Ascending aorta (tissue), 2 donors: ENCODE data around the gene COQ7. TPM values are rescaled to one million over a fixed set of nuclear protein-coding genes. Genes with fewer than 3 reads are reported as not detected.

Source experiments
- DNase-seq, 2 donors: peaks; one replicate each; pipeline ENCODE4 v3.0.0-alpha.2; 2019; ENCODE audit warnings: low spot score in 2 of 2
- H3K27ac ChIP-seq, 2 donors: fragments of 200-600 bp; sonication (generic); one replicate each; pipeline ENCODE4 v1.5.1; 2016 to 2017; ENCODE audit warnings: mild to moderate bottlenecking in 1 of 2
- H3K27me3 ChIP-seq: fragments of 200-600 bp; sonication (generic); one replicate; pipeline ENCODE4 v1.5.1; 2017
- H3K36me3 ChIP-seq, 2 donors: fragments of 200-600 bp; sonication (generic); one replicate each; pipeline ENCODE4 v1.5.1; 2016
- H3K4me1 ChIP-seq, 2 donors: fragments of 200-600 bp; sonication (generic); one replicate each; pipeline ENCODE4 v1.5.1; 2016 to 2017; ENCODE audit warnings: mild to moderate bottlenecking in 1 of 2
- H3K4me3 ChIP-seq, 2 donors: fragments of 200-600 bp; sonication (generic); one replicate each; pipeline ENCODE4 v1.5.1; 2016 to 2017; ENCODE audit warnings: mild to moderate bottlenecking in 1 of 2
- H3K9me3 ChIP-seq, 2 donors: fragments of 200-600 bp; sonication (generic); one replicate each; pipeline ENCODE4 v1.5.1; 2016
- intact Hi-C: fragments of 100-400 bp; cut with DNase I; formaldehyde crosslinking; loops from one replicate; pipeline ENCODE4 v1.15.1; 2023
- total RNA-seq: library from RNA; depleted of rRNA; stranded (reverse); fragments of >200 nt; gene quantifications from one replicate; pipeline ENCODE4 v1.1.0, GENCODE V29; 2016
- TF ChIP-seq, protein P1 (sequence below), 3 experiments: fragments of 200-600 bp in 2 of 3; fragments of 450-650 bp in 1 of 3; sonication (generic) in 2 of 3; IDR thresholded peaks; one replicate each; pipeline ENCODE4 v1.5.1; 2016 to 2019; ENCODE audit warnings: antibody characterized with exemption in 3 of 3, mild to moderate bottlenecking in 1 of 3, moderate library complexity in 1 of 3

Gene COQ7
- 3.1 TPM for total RNA-seq

DNA sequence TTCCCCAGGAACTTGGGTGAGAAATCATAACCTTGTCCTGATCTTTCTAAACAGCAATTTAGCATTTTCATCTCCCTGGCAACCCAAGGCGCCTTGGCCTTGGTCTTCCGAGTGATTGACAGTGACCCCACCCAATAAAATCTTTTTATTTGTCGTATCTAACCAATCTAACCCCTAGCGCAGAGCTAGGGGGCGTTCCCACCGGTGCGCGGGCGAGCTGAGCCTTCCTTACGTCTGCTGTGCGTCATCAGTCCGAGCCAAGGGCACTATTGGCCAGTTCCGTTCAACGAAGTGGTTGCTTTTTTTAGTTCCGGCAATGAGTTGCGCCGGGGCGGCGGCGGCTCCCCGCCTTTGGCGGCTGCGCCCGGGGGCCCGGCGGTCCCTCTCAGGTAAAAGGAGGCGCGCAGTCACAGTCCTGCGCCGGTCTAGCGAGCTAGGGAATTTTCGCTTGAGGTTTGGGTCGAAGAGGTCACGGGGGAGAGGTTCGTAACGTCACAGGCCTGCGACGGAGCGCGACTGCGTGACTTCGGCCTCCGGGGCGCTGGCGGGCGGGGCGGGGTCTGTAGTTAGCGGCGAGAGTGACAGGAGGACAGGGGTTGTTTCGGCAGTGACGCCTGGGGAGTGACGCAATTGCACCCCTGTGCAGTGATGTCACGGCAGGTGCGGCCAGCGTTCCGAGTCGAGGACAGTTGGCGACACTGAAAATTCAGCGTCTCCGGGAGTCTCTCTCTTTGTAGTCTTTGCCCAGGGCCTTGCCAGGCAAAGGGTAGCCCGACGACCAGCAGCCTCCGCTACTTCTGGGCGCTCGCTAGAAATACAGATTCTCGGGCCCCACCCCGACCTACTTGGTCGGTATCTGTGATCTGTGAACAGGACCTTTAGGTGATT, at the start of gene COQ7:
TSS of gene COQ7 (plus strand) at position 266 of the 888 bp plus-strand sequence. CDS start at position 317, 51 bp downstream.
- peaks cover 2 to 7% of the 10 kb centered on the region in 2 donors for H3K36me3 ChIP-seq
- H3K4me3 ChIP-seq: peak within 1 kb of the TSS; percentile 71 to 85
- DNase-seq: peak; percentile 97 to 99
- H3K27ac ChIP-seq: peak within 1 kb of the TSS; percentile 96 to 99
- H3K27me3 ChIP-seq: no peaks in the 10 kb centered on the region
- H3K4me1 ChIP-seq: peaks cover 0 to 14% of the 10 kb centered on the region in 2 donors
- TF ChIP-seq, protein P1, sequence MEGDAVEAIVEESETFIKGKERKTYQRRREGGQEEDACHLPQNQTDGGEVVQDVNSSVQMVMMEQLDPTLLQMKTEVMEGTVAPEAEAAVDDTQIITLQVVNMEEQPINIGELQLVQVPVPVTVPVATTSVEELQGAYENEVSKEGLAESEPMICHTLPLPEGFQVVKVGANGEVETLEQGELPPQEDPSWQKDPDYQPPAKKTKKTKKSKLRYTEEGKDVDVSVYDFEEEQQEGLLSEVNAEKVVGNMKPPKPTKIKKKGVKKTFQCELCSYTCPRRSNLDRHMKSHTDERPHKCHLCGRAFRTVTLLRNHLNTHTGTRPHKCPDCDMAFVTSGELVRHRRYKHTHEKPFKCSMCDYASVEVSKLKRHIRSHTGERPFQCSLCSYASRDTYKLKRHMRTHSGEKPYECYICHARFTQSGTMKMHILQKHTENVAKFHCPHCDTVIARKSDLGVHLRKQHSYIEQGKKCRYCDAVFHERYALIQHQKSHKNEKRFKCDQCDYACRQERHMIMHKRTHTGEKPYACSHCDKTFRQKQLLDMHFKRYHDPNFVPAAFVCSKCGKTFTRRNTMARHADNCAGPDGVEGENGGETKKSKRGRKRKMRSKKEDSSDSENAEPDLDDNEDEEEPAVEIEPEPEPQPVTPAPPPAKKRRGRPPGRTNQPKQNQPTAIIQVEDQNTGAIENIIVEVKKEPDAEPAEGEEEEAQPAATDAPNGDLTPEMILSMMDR (IDR thresholded peaks at IDR 0.05): no peak
- intact Hi-C loops: loop anchor here (1.0 to 5.0 kb wide), 5 partner anchors 46 to 650 kb away; partner anchors contain the start of genes ARL6IP1, CCP110, GDE1 and IQCK
- H3K9me3 ChIP-seq: no peaks in the 10 kb centered on the region

DNA sequence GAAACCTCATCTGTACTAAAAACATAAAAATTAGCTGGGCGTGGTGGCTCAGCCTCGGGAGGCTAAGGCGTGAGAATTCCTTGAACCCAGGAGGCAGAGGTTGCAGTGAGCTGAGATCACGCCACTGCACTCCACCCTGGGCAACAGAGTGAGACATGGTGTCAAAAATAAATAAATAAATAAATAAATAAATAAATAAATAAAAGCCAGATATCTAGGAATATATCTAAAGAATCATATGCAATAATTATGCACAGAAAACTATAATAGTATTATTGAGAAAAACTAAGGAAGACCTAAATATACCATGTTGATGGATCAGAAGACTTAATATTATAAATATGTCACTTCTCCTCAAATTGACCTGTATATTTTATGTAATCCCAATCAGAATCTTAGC, 46.7 kb upstream of the COQ7 start:
- TF ChIP-seq, protein P1 (IDR thresholded peaks at IDR 0.05): no peak
- intact Hi-C loops: no loop called here
- H3K4me1 ChIP-seq: no peaks in the 10 kb centered on the region
- no peaks in the 10 kb centered on the region for H3K27me3 ChIP-seq
- H3K4me3 ChIP-seq: no peak overlapping the region
- DNase-seq: no peak
- no peaks in the 10 kb centered on the region for H3K9me3 ChIP-seq
- no peak overlapping the region for H3K27ac ChIP-seq
- no peaks in the 10 kb centered on the region for H3K36me3 ChIP-seq

DNA sequence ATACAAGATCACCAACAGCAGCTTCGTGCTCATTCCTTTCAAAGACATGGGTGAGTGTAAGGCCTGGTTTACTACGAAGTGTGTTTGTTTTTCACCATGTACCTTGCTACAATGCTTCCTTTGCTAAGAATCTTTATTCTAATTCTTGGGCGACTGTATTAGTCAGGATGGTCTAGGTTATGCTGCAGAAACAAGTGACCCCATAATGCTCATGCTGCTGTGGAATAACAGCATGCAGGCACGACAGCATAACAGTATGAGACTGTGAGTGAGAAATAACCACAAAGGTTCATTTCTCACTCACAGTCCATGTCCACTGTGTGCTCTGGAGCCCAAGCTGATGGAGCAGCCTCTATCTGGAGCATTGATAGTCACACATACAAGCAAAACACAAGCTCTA, 45.7 kb upstream of the COQ7 start:
- DNase-seq: no peak
- intact Hi-C loops: no loop called here
- H3K4me1 ChIP-seq: no peaks in the 10 kb centered on the region
- no peaks in the 10 kb centered on the region for H3K9me3 ChIP-seq
- TF ChIP-seq, protein P1 (IDR thresholded peaks at IDR 0.05): no peak
- no peaks in the 10 kb centered on the region for H3K27me3 ChIP-seq
- no peak overlapping the region for H3K27ac ChIP-seq
- no peak overlapping the region for H3K4me3 ChIP-seq
- no peaks in the 10 kb centered on the region for H3K36me3 ChIP-seq

DNA sequence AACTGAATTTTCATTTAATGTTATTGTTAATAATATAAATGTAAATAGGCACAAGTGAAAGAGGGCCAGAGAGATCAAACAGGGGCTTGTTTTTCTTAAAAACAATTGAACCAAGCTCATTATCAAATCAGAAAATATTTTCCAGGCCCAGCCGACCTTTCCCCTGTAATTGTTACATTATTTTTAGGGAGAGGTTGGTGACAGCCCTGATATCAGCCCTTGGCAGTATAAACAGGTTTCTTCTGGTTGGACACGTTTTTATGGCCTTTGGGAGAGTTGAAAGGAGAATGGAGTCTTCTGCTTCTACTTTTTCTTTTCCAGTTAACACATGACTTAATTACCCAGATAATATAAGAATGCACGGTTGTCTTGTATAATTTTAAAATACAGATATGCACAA, 40.0 kb upstream of the COQ7 start:
- no peaks in the 10 kb centered on the region for H3K27me3 ChIP-seq
- no peaks in the 10 kb centered on the region for H3K9me3 ChIP-seq
- intact Hi-C loops: no loop called here
- no peaks in the 10 kb centered on the region for H3K36me3 ChIP-seq
- no peaks in the 10 kb centered on the region for H3K4me1 ChIP-seq
- DNase-seq: no peak
- TF ChIP-seq, protein P1 (IDR thresholded peaks at IDR 0.05): no peak
- no peak overlapping the region for H3K27ac ChIP-seq
- no peak overlapping the region for H3K4me3 ChIP-seq

GRCh38 chr16:19029980-19030379, 37.4 kb upstream of the COQ7 start:
- Histone ChIP-seq H3K36me3 (no peaks in the 10 kb centered on the region), H3K27me3 (no peaks in the 10 kb centered on the region), H3K9me3 (no peaks in the 10 kb centered on the region), H3K4me3 (no peak overlapping the region), H3K27ac (no peak overlapping the region), H3K4me1 (no peaks in the 10 kb centered on the region)
- no peak for DNase-seq
- TF ChIP-seq, protein P1 (IDR thresholded peaks at IDR 0.05): no peak
- intact Hi-C loops: no loop called here
